Spleen (tissue), 11 donors: ENCODE data around the gene C1orf159. TPM values are rescaled to one million over a fixed set of nuclear protein-coding genes. Genes with fewer than 3 reads are reported as not detected.

Source experiments
- DNase-seq: peaks from one replicate; pipeline ENCODE4 v3.0.0-alpha.2; 2020
- H3K27ac ChIP-seq, 8 donors: fragments of 200-600 bp; sonication (generic) in 7 of 8; 1 replicate in 4 of 8; 2 replicates in 4 of 8; pipeline versions ENCODE4 v1.5.0 to v1.8.0; 2016 to 2021; ENCODE audit warnings: inconsistent platforms in 4 of 8, mild to moderate bottlenecking in 4 of 8, moderate library complexity in 1 of 8
- H3K27me3 ChIP-seq, 7 donors: fragments of 200-600 bp; sonication (generic) in 6 of 7; replicated peaks in 1 of 7; 1 replicate in 4 of 7; 2 replicates in 3 of 7; pipeline versions ENCODE4 v1.5.0 to v1.8.0; 2016 to 2021; ENCODE audit warnings: inconsistent platforms in 3 of 7, mild to moderate bottlenecking in 1 of 7
- H3K36me3 ChIP-seq, 6 donors: fragments of 200-600 bp; sonication (generic) in 5 of 6; 1 replicate in 4 of 6; 2 replicates in 2 of 6; pipeline versions ENCODE4 v1.5.0 to v1.8.0; 2016 to 2021; ENCODE audit warnings: inconsistent platforms in 2 of 6
- H3K4me1 ChIP-seq, 6 donors: fragments of 200-600 bp; sonication (generic) in 5 of 6; 1 replicate in 3 of 6; 2 replicates in 3 of 6; pipeline versions ENCODE4 v1.5.0 to v1.8.0; 2016 to 2021; ENCODE audit warnings: inconsistent platforms in 3 of 6
- H3K4me3 ChIP-seq, 8 donors: fragments of 200-600 bp; sonication (generic) in 7 of 8; 1 replicate in 4 of 8; 2 replicates in 4 of 8; pipeline versions ENCODE4 v1.5.0 to v1.8.0; 2016 to 2021; ENCODE audit warnings: inconsistent platforms in 4 of 8, mild to moderate bottlenecking in 4 of 8, moderate library complexity in 2 of 8
- H3K9me3 ChIP-seq, 8 donors: fragments of 200-600 bp; sonication (generic) in 7 of 8; 1 replicate in 4 of 8; 2 replicates in 4 of 8; pipeline versions ENCODE4 v1.5.0 to v1.8.0; 2016 to 2021; ENCODE audit warnings: inconsistent platforms in 4 of 8
- POLR2A ChIP-seq, 3 donors: fragments of 450-650 bp; IDR thresholded peaks; one replicate each; pipeline ENCODE4 v1.5.1; 2017; ENCODE audit warnings: antibody characterized with exemption in 3 of 3, mild to moderate bottlenecking in 1 of 3
- POLR2AphosphoS5 ChIP-seq, 3 donors: sonication (generic); formaldehyde crosslinking; IDR thresholded peaks; one replicate each; pipeline ENCODE4 v1.5.1; 2017; ENCODE audit warnings: antibody characterized with exemption in 3 of 3
- WGBS, 5 donors: extraction: QIAGEN DNeasy Blood & Tissue Kit in 3 of 5; methylation state at CpG; one replicate each; pipeline versions ENCODE4 v1.1.5 to v1.1.7; 2013 to 2018; 5-methylcytosine and 5-hydroxymethylcytosine counted together
- intact Hi-C: fragments of 100-400 bp; cut with DNase I; formaldehyde crosslinking; loops from one replicate; pipeline ENCODE4 v1.15.0; 2023; ENCODE audit warnings: low total_unique reads
- polyA plus RNA-seq, 3 donors: library from polyadenylated mRNA; stranded (reverse); fragments of 200-250 nt; gene quantifications; one replicate each; pipeline ENCODE4 v1.2.1, GENCODE V29; 2013
- total RNA-seq, 7 donors: library from RNA; depleted of rRNA in 3 of 7; stranded (reverse); fragments of >200 nt in 3 of 7; fragmentation: NEBNext Ultra II Directional in 4 of 7; extraction: Animal tissue kit (Norgen Biotek cat#: 25700) in 4 of 7; gene quantifications; one replicate each; pipeline versions ENCODE4 v1.1.0 to v1.2.1, GENCODE V29; 2016 to 2021
- TF ChIP-seq, protein P1 (sequence below), 11 experiments: fragments of 200-600 bp in 7 of 11; fragments of 450-650 bp in 4 of 11; sonication (generic) in 4 of 11; IDR thresholded peaks in 8 of 11; conservative IDR thresholded peaks in 3 of 11; 1 replicate in 7 of 11; 2 replicates in 4 of 11; pipeline versions ENCODE4 v1.4.0 to v1.8.0; 2016 to 2021; ENCODE audit warnings: antibody characterized with exemption in 11 of 11, inconsistent platforms in 4 of 11, mild to moderate bottlenecking in 1 of 11
- donor health status: healthy with polysubstance abuse.
- donor health status: DM: no; HTN: no; CAD: no; lungs with moderate emphysema.
- donor health status: DM: no; HTN: no; CAD: no.
- donor health status: Bipolar disorder and iron deficiency.
- donor health status: healthy.
- donor health status: DM: no; HTN: no; CAD: no.
- donor health status: DM: yes; HTN: yes; CAD: no.

Gene C1orf159
- total and polyA plus RNA-seq, 10 donors, result 8.5 to 25.7 (median 18.8) TPM

DNA sequence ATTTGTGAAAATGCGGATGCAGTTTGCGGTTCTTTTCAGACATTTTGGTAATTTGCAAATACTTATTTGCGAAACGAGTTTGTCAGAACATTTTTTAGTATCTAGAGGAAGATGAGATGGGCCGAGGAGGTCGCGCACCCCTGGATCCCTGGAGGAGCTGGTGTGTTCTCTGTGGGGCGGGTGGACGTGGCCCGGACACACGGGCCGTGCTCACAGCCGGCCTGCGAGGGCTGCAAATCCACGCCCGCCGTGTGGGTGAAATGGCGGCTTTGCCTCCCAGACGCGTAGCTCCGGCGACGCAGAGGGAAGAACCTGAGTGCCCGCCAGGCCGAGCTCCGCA is 48.4 kb upstream of the C1orf159 start:
- 78 to 85% (median 82%) methylated on average over 21 to 26 of the region's 26 CpGs for WGBS, 5 donors
- Histone ChIP-seq H3K9me3 (no peaks in the 10 kb centered on the region), H3K27me3 (peaks cover 0 to 80% (median 46%) of the 10 kb centered on the region in 7 donors), H3K4me1 (peaks cover 0 to 21% (median 0%) of the 10 kb centered on the region in 6 donors), H3K27ac (no peak overlapping the region), H3K4me3 (no peak overlapping the region), H3K36me3 (no peaks in the 10 kb centered on the region)
- no peak for DNase-seq
- intact Hi-C loops, result no loop called here
- TF ChIP-seq, protein P1, sequence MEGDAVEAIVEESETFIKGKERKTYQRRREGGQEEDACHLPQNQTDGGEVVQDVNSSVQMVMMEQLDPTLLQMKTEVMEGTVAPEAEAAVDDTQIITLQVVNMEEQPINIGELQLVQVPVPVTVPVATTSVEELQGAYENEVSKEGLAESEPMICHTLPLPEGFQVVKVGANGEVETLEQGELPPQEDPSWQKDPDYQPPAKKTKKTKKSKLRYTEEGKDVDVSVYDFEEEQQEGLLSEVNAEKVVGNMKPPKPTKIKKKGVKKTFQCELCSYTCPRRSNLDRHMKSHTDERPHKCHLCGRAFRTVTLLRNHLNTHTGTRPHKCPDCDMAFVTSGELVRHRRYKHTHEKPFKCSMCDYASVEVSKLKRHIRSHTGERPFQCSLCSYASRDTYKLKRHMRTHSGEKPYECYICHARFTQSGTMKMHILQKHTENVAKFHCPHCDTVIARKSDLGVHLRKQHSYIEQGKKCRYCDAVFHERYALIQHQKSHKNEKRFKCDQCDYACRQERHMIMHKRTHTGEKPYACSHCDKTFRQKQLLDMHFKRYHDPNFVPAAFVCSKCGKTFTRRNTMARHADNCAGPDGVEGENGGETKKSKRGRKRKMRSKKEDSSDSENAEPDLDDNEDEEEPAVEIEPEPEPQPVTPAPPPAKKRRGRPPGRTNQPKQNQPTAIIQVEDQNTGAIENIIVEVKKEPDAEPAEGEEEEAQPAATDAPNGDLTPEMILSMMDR (IDR thresholded peaks at IDR 0.05 in 8 of 11, conservative IDR thresholded peaks at IDR 0.05 in 3 of 11), result no peak
- TF ChIP-seq POLR2AphosphoS5 (IDR thresholded peaks at IDR 0.05) (no peak), POLR2A (IDR thresholded peaks at IDR 0.05) (no peak)

DNA sequence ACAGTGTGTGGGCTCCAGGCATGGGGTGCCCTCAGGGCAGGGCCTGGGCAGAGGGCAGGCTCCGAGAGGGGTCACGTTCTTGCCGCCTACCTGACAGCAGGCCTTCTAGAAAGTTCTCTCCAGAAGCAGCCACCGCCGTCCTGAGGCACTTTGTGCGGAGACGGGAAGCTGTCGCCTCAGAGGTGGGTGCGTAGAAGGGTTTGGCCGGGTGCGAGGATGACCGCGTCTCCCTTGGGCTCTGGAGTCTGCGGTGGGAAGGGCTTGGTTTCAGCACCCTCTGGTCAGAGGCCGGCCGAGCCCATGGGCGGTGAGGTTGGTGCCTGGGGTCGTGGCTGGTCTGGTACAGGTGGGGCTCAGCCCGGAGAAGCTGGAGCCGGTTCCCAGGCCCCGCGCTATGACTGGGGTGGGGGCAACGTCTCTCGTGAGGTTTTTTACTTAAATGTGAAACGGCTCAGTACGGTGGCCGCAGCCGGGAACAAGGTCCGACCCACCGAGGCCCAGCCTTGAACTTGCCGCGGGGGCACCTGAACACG is 47.7 kb upstream of the C1orf159 start:
- no peak overlapping the region for H3K27ac ChIP-seq
- H3K27me3 ChIP-seq, result peaks cover 0 to 72% (median 39%) of the 10 kb centered on the region in 7 donors
- no peak overlapping the region for H3K4me3 ChIP-seq
- H3K9me3 ChIP-seq, result no peaks in the 10 kb centered on the region
- TF ChIP-seq POLR2A (IDR thresholded peaks at IDR 0.05) (no peak), POLR2AphosphoS5 (IDR thresholded peaks at IDR 0.05) (no peak)
- TF ChIP-seq, protein P1 (IDR thresholded peaks at IDR 0.05 in 8 of 11, conservative IDR thresholded peaks at IDR 0.05 in 3 of 11), result no peak
- no peak for DNase-seq
- H3K36me3 ChIP-seq, result no peaks in the 10 kb centered on the region
- intact Hi-C loops, result no loop called here
- H3K4me1 ChIP-seq, result peaks cover 2 to 26% (median 4%) of the 10 kb centered on the region in 6 donors
- 89 to 95% (median 93%) methylated on average over 28 to 33 of the region's 33 CpGs for WGBS, 5 donors

DNA sequence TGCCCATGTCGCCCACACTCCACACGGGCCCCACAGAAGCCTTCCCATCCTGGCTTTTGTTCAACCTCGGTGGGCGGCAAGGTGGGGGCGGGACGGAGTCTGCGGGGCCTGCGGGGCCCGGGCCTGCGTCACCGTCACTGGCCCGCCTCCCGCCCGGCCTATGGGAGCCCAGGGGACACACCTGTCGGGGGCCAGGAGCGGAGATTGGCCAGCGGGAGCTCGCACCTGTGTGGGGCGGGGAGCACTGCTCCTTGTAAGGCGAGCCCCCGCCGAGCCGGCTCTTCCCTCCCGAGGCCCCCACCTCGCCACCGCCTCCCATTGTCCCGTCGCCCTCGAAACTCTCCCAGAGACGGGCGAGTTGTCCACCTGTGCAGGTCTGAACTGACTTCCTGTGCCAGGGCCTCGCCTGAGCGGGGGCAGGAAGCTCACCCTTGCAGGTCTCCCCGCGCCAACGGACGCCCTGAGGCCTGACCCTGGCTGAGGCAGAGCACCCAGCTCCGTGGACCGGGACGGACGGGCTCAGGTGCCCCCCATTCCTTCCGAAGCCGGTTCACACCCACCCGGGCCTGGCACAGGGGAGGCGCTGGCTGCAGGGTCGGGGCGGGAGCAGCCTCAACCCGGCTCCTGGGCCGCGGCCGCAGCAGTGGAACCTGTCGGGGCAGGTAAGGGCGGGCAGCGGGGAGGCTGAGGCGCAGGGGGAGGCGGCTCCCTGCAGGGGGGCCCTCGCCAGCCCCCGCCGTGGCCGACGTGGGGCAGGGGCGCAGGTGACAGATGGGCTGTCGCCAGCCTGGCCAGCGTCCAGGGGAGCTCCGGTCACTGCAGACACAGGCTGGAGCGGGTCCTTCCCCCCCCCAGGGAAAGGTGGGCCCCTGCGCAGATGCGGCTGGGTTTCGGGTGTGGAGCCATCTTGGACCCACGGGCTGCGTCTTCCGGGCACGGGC is 47.0 kb upstream of the C1orf159 start:
- no peak for TF ChIP-seq POLR2AphosphoS5 (IDR thresholded peaks at IDR 0.05)
- TF ChIP-seq, protein P1 (IDR thresholded peaks at IDR 0.05 in 8 of 11, conservative IDR thresholded peaks at IDR 0.05 in 3 of 11), result no peak
- no peak for TF ChIP-seq POLR2A (IDR thresholded peaks at IDR 0.05)
- H3K4me3 ChIP-seq, result no peak overlapping the region
- no peaks in the 10 kb centered on the region for H3K9me3 ChIP-seq
- H3K36me3 ChIP-seq, result no peaks in the 10 kb centered on the region
- DNase-seq, result no peak
- H3K27me3 ChIP-seq, result peaks cover 0 to 65% (median 36%) of the 10 kb centered on the region in 7 donors
- H3K27ac ChIP-seq, result no peak overlapping the region
- WGBS, 5 donors, result 65 to 81% (median 78%) methylated on average over 37 to 73 of the region's 73 CpGs
- intact Hi-C loops, result no loop called here
- peaks cover 6 to 33% (median 11%) of the 10 kb centered on the region in 6 donors for H3K4me1 ChIP-seq

DNA sequence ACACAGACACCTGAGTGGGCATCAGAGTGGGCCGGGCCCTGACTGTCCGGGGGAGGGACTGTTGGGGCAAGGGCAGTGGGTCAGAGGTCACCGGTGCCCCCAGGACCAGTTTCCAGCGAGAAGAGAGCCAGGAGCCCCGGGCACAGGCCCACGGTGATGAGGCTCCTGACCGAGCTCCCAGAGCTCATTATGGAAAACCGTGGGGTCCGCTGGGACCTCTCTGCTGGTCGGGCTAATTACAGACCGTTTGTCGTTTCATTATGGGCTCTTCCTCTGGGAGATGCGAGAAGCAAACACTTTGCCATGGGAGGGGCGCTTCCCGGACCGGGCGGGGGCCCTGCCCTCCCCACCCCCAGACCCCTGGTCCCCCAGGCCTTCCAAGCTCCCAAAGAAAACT is 45.8 kb upstream of the C1orf159 start:
- no peak overlapping the region for H3K27ac ChIP-seq
- DNase-seq, result no peak
- H3K36me3 ChIP-seq, result no peaks in the 10 kb centered on the region
- intact Hi-C loops, result no loop called here
- H3K4me1 ChIP-seq, result peaks cover 6 to 30% (median 14%) of the 10 kb centered on the region in 6 donors
- H3K9me3 ChIP-seq, result no peaks in the 10 kb centered on the region
- 67 to 86% (median 80%) methylated on average over 8 to 17 of the region's 17 CpGs for WGBS, 5 donors
- no peak overlapping the region for H3K4me3 ChIP-seq
- no peak for TF ChIP-seq POLR2AphosphoS5 (IDR thresholded peaks at IDR 0.05)
- peaks cover 0 to 53% (median 29%) of the 10 kb centered on the region in 7 donors for H3K27me3 ChIP-seq
